KBM-7 (cell line): ENCODE data around the gene DEPDC5.
"Not testable (repeated sequence)": the region's sequence is repeated elsewhere in the genome, so short reads cannot be mapped to it uniquely, and the experiment has no call there.

Experiments used
- DNase-seq: peaks from one replicate; pipeline ENCODE4 v3.0.0-alpha.2; 2015
- in situ Hi-C: fragments of 300-500 bp; cut with MboI; formaldehyde crosslinking; loops from 2 replicates; pipeline ENCODE4 v1.14.3; 2020; ENCODE audit warnings: low sequenced_read_pairs, low pct_unique_long_range_greater_than_20kb, mixed read lengths

The DEPDC5 gene

DNA sequence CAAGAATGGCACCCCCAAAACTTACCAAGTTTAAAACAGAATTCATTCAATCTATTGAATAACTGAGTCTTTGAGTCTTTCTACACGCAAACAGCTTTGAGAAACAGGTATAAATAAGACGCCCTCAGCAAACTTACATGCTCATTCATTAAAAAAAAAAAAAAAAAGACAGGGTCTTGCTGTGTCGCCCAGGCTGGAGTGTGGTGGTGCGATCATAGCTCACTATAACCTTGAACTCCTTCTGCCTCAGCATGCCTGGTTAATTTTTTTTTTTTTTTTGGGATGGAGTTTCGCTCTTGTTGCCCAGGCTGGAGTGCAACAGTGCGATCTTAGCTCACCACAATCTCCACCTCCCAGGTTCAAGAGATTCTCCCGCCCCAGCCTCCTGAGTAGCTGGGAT is 9.9 kb upstream of the DEPDC5 start:
- in situ Hi-C loops, result no loop called here
- DNase-seq, result no peak

DNA sequence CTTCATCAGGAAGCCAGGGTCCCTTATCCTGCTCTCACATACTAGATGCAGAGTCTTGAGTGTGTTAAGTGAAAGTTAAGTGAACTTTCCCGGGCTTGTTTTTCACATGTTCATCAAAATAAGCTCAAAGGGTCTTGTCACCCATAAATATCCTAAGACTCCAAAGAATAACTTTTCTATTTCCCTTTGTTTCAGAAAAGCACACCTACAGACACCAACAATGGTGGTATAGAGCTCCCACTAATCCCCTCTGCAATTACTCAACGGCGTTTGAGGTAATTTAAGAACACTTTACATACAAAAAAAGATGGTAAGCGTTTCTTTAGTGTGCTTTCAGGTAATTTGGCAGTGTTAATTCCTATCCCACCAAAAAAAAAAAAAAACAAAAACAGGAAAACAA is 6.4 kb upstream of the DEPDC5 start:
- in situ Hi-C loops, result no loop called here
- no peak for DNase-seq

GRCh38 chr22:31748490-31748889 is 5.3 kb upstream of the DEPDC5 start:
- no peak for DNase-seq
- in situ Hi-C loops, result no loop called here

DNA sequence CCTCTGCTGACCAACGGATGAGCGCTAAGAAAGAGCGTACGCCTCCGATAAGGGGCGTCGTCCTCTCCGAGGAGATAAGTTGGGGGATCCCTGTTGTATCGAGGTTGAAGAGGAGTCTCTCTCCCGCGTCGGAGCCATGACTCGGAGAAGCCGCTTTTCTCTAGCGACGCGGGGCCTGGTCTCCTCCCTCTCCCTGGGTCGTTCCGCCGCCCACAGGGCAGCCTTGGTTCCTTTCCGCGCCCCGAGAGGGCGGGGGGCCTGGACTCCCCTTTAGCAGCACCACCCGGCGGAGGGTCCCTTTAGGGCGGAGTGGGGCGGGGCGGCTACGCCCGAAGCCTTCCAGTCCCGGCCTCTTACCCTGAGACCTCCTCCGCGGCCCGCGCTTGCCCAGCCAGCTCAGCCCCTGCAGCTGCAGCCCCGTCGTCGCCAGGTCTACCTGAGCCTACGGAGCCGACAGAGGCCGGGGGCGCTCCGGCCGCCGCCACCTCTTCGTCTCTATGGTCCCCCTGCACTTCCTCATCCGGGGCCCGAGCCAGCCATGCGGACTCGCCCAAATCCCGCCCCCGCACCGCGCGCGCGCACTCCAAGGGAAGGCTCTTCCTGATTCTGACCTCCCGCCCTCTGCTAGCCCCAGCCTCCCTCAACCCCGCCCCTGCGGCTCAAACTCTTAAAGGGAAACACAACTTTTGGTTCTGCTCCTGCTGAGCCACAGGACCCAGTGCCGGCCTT is 4.0 kb upstream of the DEPDC5 start, which contains the start of gene PRR14L:
Gene PRR14L, minus strand, starts transcription at position 497 of the 729 bp plus-strand sequence. CDS start 11,272 bp downstream, outside the sequence.
- peak; percentile 97 for DNase-seq
- in situ Hi-C loops, result no loop called here

GRCh38 chr22:31750365-31751284 is 3.2 kb upstream of the DEPDC5 start:
- DNase-seq, result no peak
- in situ Hi-C loops, result no loop called here

DNA sequence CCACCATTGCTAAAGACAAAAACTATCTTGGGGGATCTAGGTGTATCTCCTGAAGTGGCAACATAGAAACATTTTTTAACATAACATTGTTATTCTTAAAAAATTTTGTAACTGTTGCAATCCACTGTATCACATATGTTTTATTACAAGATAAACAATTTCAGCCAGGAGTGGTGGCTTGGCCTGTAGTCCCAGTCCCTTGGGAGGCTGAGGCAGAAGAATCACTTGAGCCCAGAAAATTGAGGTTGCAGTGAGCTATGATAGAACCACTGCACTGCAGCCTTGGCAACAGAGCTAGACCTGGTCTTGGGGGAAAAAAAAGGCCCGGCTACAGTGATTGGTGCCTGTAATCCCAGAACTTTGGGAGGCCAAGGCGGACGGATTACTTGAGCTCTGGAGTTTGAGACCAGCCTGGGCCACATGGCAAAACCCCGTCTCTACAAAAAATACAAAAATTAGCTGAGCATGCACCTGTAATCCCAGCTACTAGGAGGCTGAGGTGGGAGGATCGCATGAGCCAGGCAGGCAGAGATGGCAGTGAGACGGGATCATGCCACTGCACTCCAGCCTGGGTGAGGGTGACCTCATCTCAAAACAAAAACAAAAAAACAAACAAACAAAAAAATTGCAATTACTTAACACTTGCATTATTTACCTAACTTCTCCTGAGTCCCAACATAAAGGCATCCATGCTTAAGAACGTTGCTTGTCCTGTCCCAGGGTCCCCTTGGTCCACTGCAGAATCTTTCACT is 1.5 kb upstream of the DEPDC5 start:
- DNase-seq, result no peak
- in situ Hi-C loops, result no loop called here

DNA sequence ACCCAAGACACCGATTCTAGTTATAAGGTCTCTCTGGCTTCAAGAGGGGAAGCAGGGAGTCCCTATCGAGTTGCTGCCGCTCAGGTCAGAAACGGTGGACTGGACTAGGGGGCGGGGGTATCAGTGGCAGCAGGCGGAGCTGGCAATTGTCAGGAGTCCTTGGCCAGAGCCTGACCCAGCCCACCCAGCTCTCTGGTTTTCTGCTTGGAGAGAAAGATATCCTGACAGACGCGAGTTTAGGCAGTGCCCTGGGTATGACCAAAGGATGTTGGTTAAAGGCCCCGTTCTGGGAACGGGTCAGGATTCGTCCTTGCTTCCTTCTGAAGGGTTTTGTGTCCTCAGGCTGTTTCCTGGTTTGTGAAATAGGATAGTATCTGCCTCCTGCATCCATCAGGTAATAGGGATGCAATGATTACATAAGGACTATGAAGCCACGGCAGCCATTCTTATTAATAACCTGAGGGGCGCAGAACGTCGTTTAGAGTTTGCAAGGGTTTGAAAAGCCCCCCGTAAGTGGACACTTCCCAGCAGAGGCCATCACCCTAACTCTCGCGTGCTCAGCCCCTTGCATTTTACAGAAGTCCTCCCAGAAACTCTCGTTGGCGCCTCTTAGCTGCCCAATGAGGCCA is 700 bp upstream of the DEPDC5 start:
- in situ Hi-C loops, result no loop called here

DNA sequence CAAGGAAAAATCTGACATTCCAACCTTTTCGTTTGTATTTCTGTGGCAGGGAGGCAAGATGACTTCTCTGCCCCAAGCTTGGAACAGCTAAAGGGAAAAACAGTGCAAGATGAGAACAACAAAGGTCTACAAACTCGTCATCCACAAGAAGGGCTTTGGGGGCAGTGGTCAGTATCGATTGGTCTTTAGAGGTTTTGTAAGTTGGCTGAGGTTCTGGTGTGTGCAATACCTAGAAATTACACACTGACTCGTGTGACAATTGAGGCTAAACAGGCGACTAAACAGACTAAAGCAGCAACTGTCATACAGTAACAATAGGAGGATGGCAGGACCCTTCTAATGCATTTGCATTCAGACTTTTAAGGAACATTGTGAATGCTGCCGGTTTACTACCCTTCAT is 994 bp downstream of the DEPDC5 start:
- in situ Hi-C loops, result no loop called here
- no peak for DNase-seq

More for the DNA sequence above, 700 bp upstream of the DEPDC5 start:
- DNase-seq, result peak; percentile 63

DNA sequence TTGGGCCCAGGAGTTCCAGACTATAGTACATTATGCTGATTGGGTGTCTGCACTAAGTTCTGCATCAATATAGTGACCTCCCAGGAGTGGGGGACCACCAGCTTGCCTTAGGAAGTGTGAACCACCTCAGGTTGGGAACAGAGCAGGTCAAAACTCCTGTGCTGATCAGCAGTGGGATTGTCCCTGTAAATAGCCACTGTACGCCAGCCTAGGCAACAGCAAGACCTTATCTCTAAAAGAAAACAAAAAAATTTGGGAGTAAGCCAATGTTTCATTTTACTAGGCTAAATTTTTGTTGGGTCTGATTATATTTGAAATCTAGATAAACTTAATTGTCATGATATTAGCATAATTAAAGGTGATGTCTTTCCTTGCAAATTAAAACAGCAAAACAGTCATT is 3.4 kb downstream of the DEPDC5 start:
- in situ Hi-C loops, result no loop called here
- no peak for DNase-seq

DNA sequence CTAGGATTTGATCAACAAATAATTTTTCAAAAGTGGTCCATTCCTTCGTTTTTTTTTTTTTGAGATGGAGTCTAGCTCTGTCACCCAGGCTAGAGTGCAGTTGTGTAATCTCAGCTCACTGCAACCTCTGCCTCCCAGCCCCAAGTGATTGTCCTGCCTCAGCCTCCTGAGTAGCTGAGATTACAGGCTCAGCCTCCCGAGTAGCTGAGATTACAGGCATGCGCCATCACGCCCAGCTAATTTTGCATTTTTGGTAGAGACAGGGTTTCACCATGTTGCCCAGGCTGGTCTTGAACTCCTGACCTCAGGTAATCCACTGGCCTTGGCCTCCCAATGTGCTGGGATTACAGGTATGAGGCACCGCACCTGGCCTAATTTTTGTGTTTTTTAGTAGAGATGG is 5.0 kb downstream of the DEPDC5 start:
- DNase-seq, in situ Hi-C loops: not testable (repeated sequence)

DNA sequence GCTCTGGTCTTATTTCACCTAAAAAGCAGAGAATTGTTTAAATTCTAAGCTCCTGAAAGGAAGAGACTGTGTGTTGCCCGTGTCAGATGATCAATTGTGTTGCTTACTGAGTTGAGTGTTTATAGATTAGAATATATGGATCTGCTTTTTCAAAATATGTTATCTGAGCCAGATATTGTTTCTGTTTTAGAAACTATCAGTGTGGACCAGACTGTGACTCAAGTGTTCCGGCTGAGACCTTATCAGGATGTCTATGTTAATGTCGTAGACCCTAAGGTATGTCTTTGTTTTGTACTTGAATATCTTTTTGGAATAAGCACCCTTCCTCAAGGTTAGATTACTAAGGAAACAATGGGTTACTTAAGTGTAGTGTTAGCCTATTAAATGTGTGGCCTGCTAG is 11.0 kb downstream of the DEPDC5 start:
- in situ Hi-C loops, result no loop called here
- DNase-seq, result no peak

DNA sequence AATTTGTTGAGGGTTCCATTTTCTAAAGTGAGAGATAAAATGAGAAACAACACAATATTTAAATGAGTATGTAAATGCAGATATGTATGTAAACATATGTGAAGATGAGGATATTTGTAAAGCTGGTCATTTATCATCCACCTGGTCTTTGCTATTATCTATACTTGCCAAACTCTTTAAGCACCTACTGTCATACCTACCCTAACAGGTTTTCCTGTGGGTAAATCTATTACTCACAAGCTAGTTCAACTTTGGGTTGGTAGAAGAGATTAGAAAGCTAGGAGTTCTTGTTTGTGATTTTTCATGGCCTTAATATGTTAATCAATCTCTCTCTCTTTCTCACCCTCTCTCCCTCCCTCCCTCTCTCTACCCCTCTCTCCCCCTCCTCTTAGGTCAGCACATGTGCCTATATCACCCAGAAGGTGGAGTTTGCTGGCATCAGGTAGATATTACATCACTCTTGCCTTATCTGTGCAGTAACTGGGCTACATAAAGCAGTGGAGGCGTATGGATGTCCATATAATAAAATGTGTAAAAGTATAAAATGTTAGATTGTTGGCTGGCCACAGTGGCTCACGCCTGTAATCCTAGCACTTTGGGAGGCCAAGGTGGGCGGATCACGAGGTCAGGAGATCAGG is 14.7 kb downstream of the DEPDC5 start:
- DNase-seq, result no peak
- in situ Hi-C loops, result no loop called here

- no peak for DNase-seq
- in situ Hi-C loops, result no loop called here
These were observed 19.6 kb downstream of the DEPDC5 start for GRCh38 chr22:31773416-31773815.

DNA sequence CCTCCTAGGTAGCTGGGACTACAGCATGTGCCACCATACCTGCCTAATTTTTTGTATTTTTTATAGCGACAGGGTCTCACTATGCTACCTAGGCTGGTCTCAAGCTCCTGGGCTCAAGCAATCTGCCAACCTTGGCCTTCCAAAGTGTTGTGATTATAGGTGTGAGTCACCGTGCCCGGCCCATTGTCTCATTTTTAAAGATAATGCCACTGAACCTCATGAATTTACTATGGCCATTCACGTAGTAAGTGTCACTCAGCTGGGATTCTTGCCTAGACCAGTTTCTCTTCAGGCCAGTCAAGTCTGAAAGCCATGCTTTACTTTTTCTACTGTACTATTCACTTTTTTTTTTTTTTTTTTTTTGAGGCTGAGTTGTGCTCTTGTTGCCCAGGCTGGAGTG is 22.4 kb downstream of the DEPDC5 start:
- in situ Hi-C loops, result no loop called here
- no peak for DNase-seq

- in situ Hi-C loops, result no loop called here
- no peak for DNase-seq
These were observed 36.0 kb downstream of the DEPDC5 start for GRCh38 chr22:31789803-31790202.

- in situ Hi-C loops, result no loop called here
- DNase-seq, result no peak
These were observed 36.4 kb downstream of the DEPDC5 start for GRCh38 chr22:31790240-31790639.

DNA sequence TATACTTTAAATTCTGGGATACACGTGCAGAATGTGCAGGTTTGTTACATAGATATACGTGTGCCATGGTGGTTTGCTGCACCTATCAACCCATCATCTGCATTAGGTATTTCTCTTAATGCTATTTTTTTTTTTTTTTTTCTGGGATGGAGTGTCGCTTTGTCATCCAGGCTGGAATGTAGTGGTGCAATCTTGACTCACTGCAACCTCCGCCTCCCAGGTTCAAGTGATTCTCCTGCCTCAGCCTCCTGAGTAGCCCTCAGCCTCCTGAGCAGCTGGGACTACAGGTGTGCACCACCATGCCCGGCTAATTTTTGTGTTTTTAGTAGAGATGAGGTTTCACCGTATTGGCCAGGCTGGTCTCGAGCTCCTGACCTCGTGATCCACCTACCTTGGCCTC is 45.5 kb downstream of the DEPDC5 start:
- DNase-seq, in situ Hi-C loops: not testable (repeated sequence)

- DNase-seq, result no peak
- in situ Hi-C loops, result no loop called here
These were observed 46.2 kb downstream of the DEPDC5 start for GRCh38 chr22:31800065-31800464.

GRCh38 chr22:31800861-31801260 is 47.0 kb downstream of the DEPDC5 start:
- in situ Hi-C loops, DNase-seq: not testable (repeated sequence)
